Parathyroid adenoma (tissue), 2 donors: ENCODE data around the gene KLF17.
"Not testable (repeated sequence)": the region's sequence is repeated elsewhere in the genome, so short reads cannot be mapped to it uniquely, and the experiment has no call there.

ENCODE experiments used
- H2AFZ ChIP-seq: fragments of 300-600 bp; sonication (generic); one replicate; pipeline ENCODE4 v1.7.0; 2017; ENCODE audit warnings: antibody characterized with exemption, mild to moderate bottlenecking
- H3K27ac ChIP-seq: fragments of 300-600 bp; sonication (generic); one replicate; pipeline ENCODE4 v1.7.0; 2017
- H3K27me3 ChIP-seq: fragments of 300-600 bp; sonication (generic); one replicate; pipeline ENCODE4 v1.7.0; 2017; ENCODE audit warnings: low read length; ENCODE audit not compliant: control insufficient read depth, insufficient read depth
- H3K36me3 ChIP-seq: fragments of 300-600 bp; sonication (generic); one replicate; pipeline ENCODE4 v1.7.0; 2017; ENCODE audit warnings: low read length; ENCODE audit not compliant: control insufficient read depth, insufficient read depth
- H3K4me1 ChIP-seq: fragments of 300-600 bp; sonication (generic); one replicate; pipeline ENCODE4 v1.7.0; 2017; ENCODE audit warnings: control low read depth
- H3K4me2 ChIP-seq: fragments of 300-600 bp; sonication (generic); one replicate; pipeline ENCODE4 v1.7.0; 2017; ENCODE audit warnings: low read length
- H3K4me3 ChIP-seq: fragments of 300-600 bp; sonication (generic); one replicate; pipeline ENCODE4 v1.7.0; 2017; ENCODE audit warnings: low read depth, low read length
- H3K79me2 ChIP-seq: fragments of 300-600 bp; sonication (generic); one replicate; pipeline ENCODE4 v1.7.0; 2017; ENCODE audit warnings: control low read depth
- H3K9ac ChIP-seq: fragments of 300-600 bp; sonication (generic); one replicate; pipeline ENCODE4 v1.7.0; 2017; ENCODE audit warnings: mild to moderate bottlenecking
- H3K9me3 ChIP-seq: fragments of 300-600 bp; sonication (generic); one replicate; pipeline ENCODE4 v1.7.0; 2017; ENCODE audit warnings: low read length; ENCODE audit not compliant: control insufficient read depth
- TF ChIP-seq, protein P1 (sequence below): fragments of 300-600 bp; sonication (generic); IDR thresholded peaks from one replicate; pipeline ENCODE4 v1.7.0; 2017; ENCODE audit warnings: antibody characterized with exemption, mild to moderate bottlenecking
- donor health status: primary hyperparathyroidism.

KLF17 gene

GRCh38 chr1:44112486-44112885, 6.1 kb upstream of the KLF17 start:
- no peaks in the 10 kb centered on the region for H3K27me3 ChIP-seq
- TF ChIP-seq, protein P1, sequence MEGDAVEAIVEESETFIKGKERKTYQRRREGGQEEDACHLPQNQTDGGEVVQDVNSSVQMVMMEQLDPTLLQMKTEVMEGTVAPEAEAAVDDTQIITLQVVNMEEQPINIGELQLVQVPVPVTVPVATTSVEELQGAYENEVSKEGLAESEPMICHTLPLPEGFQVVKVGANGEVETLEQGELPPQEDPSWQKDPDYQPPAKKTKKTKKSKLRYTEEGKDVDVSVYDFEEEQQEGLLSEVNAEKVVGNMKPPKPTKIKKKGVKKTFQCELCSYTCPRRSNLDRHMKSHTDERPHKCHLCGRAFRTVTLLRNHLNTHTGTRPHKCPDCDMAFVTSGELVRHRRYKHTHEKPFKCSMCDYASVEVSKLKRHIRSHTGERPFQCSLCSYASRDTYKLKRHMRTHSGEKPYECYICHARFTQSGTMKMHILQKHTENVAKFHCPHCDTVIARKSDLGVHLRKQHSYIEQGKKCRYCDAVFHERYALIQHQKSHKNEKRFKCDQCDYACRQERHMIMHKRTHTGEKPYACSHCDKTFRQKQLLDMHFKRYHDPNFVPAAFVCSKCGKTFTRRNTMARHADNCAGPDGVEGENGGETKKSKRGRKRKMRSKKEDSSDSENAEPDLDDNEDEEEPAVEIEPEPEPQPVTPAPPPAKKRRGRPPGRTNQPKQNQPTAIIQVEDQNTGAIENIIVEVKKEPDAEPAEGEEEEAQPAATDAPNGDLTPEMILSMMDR: no peak
- H3K4me3 ChIP-seq: no peak overlapping the region

DNA sequence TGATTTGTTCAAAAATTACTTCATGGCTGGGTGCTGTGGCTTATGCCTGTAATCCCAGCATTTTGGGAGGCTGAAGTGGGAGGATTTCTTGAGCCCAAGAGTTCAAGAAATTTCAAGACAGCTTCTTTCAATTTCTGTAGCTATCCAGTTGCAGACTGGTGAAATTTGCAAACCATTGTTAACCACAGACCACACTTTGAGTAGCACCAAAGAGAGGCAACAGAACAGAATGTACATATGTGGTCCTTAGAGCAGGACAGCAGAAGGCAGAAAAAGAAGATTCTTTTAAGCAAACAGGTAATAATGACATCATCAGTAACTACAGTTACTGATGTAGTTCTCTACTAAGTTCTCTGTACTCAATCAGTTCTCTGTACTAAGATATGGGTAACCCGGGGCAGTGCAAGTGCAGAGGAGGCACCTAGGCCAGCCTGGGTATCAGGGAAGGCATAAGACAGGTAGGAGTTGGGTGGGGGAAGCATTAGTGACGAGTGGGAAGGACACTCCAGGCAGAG, 5.5 kb upstream of the KLF17 start:
- H3K4me1 ChIP-seq: no peaks in the 10 kb centered on the region
- H3K79me2 ChIP-seq: no peaks in the 10 kb centered on the region
- H3K9me3 ChIP-seq: no peaks in the 10 kb centered on the region
- H3K4me2 ChIP-seq: no peak overlapping the region
- H3K9ac ChIP-seq: no peak overlapping the region
- TF ChIP-seq, protein P1: no peak
- H3K27ac ChIP-seq: no peak overlapping the region
- H2AFZ ChIP-seq: no peak overlapping the region
- no peak overlapping the region for H3K4me3 ChIP-seq
- no peaks in the 10 kb centered on the region for H3K27me3 ChIP-seq
- no peaks in the 10 kb centered on the region for H3K36me3 ChIP-seq

More at GRCh38 chr1:44112486-44112885, 6.1 kb upstream of the KLF17 start:
- Histone ChIP-seq H3K79me2 (no peaks in the 10 kb centered on the region), H2AFZ (no peak overlapping the region), H3K4me1 (no peaks in the 10 kb centered on the region), H3K27ac (no peak overlapping the region), H3K4me2 (no peak overlapping the region), H3K36me3 (no peaks in the 10 kb centered on the region), H3K9ac (no peak overlapping the region), H3K9me3 (no peaks in the 10 kb centered on the region)

DNA sequence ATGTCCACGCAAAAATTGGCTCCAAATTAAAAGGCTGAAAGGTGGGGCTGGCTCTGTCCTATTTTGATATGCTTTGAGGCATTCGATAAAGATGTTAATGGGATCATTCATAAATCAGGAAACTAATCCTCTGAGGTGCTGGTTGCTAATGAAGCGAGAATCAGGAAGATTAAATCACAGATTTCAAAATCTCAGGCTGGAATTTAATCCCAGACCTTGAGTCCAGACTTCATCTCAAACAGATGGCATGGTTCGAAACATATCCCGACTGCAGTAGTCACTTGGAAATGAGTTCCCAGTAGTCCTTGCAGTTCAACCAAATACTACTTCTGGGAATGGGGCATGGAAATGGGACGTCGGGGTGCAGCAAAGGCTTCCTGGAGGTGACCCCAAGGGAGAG, 4.5 kb upstream of the KLF17 start:
- H3K9ac ChIP-seq: no peak overlapping the region
- no peak overlapping the region for H3K27ac ChIP-seq
- H3K79me2 ChIP-seq: no peaks in the 10 kb centered on the region
- no peak overlapping the region for H2AFZ ChIP-seq
- H3K4me3 ChIP-seq: no peak overlapping the region
- H3K36me3 ChIP-seq: no peaks in the 10 kb centered on the region
- no peaks in the 10 kb centered on the region for H3K27me3 ChIP-seq
- TF ChIP-seq, protein P1: no peak
- no peak overlapping the region for H3K4me2 ChIP-seq
- no peaks in the 10 kb centered on the region for H3K4me1 ChIP-seq
- no peaks in the 10 kb centered on the region for H3K9me3 ChIP-seq

GRCh38 chr1:44117272-44117671, 1.3 kb upstream of the KLF17 start:
- H3K4me2 ChIP-seq, H3K27ac ChIP-seq, H3K4me1 ChIP-seq, H3K4me3 ChIP-seq, H3K27me3 ChIP-seq, H2AFZ ChIP-seq, H3K79me2 ChIP-seq, H3K36me3 ChIP-seq, H3K9me3 ChIP-seq, H3K9ac ChIP-seq: not testable (repeated sequence)

DNA sequence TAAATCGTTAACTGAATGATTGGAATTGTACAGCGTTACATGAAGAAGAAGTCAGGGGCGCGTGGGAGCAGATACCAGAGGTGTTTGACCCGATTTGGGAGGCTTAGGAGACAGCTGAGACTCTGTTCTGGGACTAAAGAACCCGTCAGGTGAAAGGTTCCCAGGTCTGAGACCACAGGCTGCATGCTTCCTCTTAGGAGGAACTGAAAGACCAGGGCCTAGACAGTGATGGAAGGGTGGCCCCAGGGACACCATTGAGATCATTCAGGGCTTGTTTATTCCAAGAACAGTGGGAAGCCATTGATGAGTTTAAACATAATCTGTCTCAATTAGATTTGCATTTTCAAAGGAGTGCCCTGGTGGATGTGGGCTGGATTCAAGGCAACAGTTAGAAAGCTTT, 904 bp downstream of the KLF17 start:
- Histone ChIP-seq H3K27me3 (no peaks in the 10 kb centered on the region), H3K79me2 (no peaks in the 10 kb centered on the region), H3K4me3 (no peak overlapping the region), H3K4me2 (no peak overlapping the region), H3K9ac (no peak overlapping the region), H2AFZ (no peak overlapping the region), H3K36me3 (no peaks in the 10 kb centered on the region), H3K4me1 (no peaks in the 10 kb centered on the region), H3K9me3 (no peaks in the 10 kb centered on the region), H3K27ac (no peak overlapping the region)
- TF ChIP-seq, protein P1: no peak
